ENCODE data around the gene SYT7. TPM values are rescaled to one million over a fixed set of nuclear protein-coding genes. Genes with fewer than 3 reads are reported as not detected.

The SYT7 gene
- total and polyA plus RNA-seq, 2 of the 8 experiments (the other 6 are each of a cell fraction or from before 2014, with no cell fraction given): 9.6 to 10.5 TPM

GRCh38 chr11:61543606-61544306 is 37.1 kb downstream of the SYT7 start (continued):
- TF ChIP-seq SIN3A (conservative IDR thresholded peaks at IDR 0.05 in 1 of 2, IDR thresholded peaks at IDR 0.05 in 1 of 2; ENCODE audit: low read depth in 1 of 2, low read length in 2 of 2): no peak
- no peak for TF ChIP-seq SP1 (IDR thresholded peaks at IDR 0.05; ENCODE audit: low read depth, low read length)

All from H1 (cell line).